Endothelial cell of umbilical vein (primary cell): ENCODE measurements around the gene RARA. TPM values are rescaled to one million over a fixed set of nuclear protein-coding genes. Genes with fewer than 3 reads are reported as not detected.

ENCODE experiments used
- BruUV-seq: library from RNA; stranded (reverse); fragments of 400-500 nt; replicated peaks from 2 replicates; lab custom pipeline; 2021; lab: Mats Ljungman, UMichigan
- CTCF ChIA-PET: fragments of 300-600, 350-600 bp; sonication (Branson Sonifier 250); formaldehyde crosslinking; loops from one replicate; lab custom pipeline; 2021; ENCODE audit warnings: antibody characterized with exemption, inconsistent platforms; lab: Charles Lee
- POLR2A ChIA-PET: fragments of 300-600, 350-600 bp; sonication (Branson Sonifier 250); formaldehyde crosslinking; loops from one replicate; lab custom pipeline; 2021; ENCODE audit warnings: antibody characterized with exemption, inconsistent platforms; lab: Charles Lee
- DNase-seq: peaks from one replicate; pipeline ENCODE4 v3.0.0-alpha.2; 2011; ENCODE audit warnings: low read depth, low spot score
- FAIRE-seq: peaks from 2 replicates; lab custom pipeline; 2011; peaks lifted over from hg19 to GRCh38; lab: Jason Lieb, UNC
- H2AFZ ChIP-seq: 2 replicates; pipeline ENCODE4 v1.6.0; 2012; ENCODE audit warnings: low read depth, low read length, control low read depth, inconsistent platforms
- H3K27ac ChIP-seq: 2 replicates; pipeline ENCODE4 v1.5.1; 2011; ENCODE audit warnings: low read depth, mild to moderate bottlenecking, control low read depth, low read length, moderate library complexity; ENCODE audit not compliant: insufficient read depth
- H3K27me3 ChIP-seq, 2 experiments: 2 replicates each; pipeline versions ENCODE4 v1.6.0 to v1.6.1; 2011; ENCODE audit warnings: low read length in 2 of 2, mixed read lengths in 1 of 2; ENCODE audit not compliant: control insufficient read depth in 2 of 2, insufficient read depth in 2 of 2
- H3K36me3 ChIP-seq, 2 experiments: 2 replicates in 1 of 2; 3 replicates in 1 of 2; pipeline ENCODE4 v1.5.1; 2011; ENCODE audit warnings: low read length in 2 of 2, mild to moderate bottlenecking in 1 of 2, moderate library complexity in 1 of 2; ENCODE audit not compliant: control insufficient read depth in 2 of 2, insufficient read depth in 2 of 2; ENCODE audit errors: extremely low read depth in 1 of 2
- H3K4me1 ChIP-seq: 3 replicates; pipeline ENCODE4 v1.5.1; 2011; ENCODE audit warnings: mild to moderate bottlenecking, low read length; ENCODE audit not compliant: control insufficient read depth, insufficient read depth; ENCODE audit errors: extremely low read depth
- H3K4me2 ChIP-seq: 2 replicates; pipeline ENCODE4 v1.6.1; 2011; ENCODE audit warnings: low read length, control low read depth, mixed read lengths; ENCODE audit not compliant: insufficient read depth
- H3K4me3 ChIP-seq, 3 experiments: fragments of 200-600 bp in 1 of 3; sonication (generic), shearing (Covaris generic) in 1 of 3; replicated peaks in 1 of 3; 2 replicates each; pipeline ENCODE4 v1.5.1; 2011 to 2016; ENCODE audit warnings: control low read depth in 3 of 3, low read length in 3 of 3, mild to moderate bottlenecking in 2 of 3, inconsistent platforms in 1 of 3, low read depth in 1 of 3, moderate library complexity in 1 of 3; ENCODE audit not compliant: insufficient read depth in 1 of 3
- H3K79me2 ChIP-seq: 2 replicates; pipeline ENCODE4 v1.6.0; 2012; ENCODE audit warnings: low read length, inconsistent platforms; ENCODE audit not compliant: control insufficient read depth, insufficient read depth
- H3K9ac ChIP-seq: replicated peaks from 2 replicates; pipeline ENCODE3; 2011; ENCODE audit warnings: low read length, control low read depth; ENCODE audit not compliant: insufficient read depth; ENCODE audit errors: extremely low read depth
- H3K9me1 ChIP-seq: replicated peaks from 3 replicates; pipeline ENCODE4 v1.6.0; 2011; ENCODE audit warnings: mild to moderate bottlenecking, low read length; ENCODE audit not compliant: control insufficient read depth, insufficient read depth; ENCODE audit errors: extremely low read depth
- H3K9me3 ChIP-seq: replicated peaks from 2 replicates; pipeline ENCODE4 v1.5.1; 2012; ENCODE audit warnings: low read length, inconsistent platforms; ENCODE audit not compliant: control insufficient read depth, insufficient read depth
- H4K20me1 ChIP-seq: replicated peaks from 2 replicates; pipeline ENCODE3; 2011; ENCODE audit warnings: mild to moderate bottlenecking, low read length; ENCODE audit not compliant: control insufficient read depth, insufficient read depth; ENCODE audit errors: extremely low read depth
- CTCF ChIP-seq, 2 donors: IDR thresholded peaks; 1 replicate in 1 of 2; 2 replicates in 1 of 2; pipeline ENCODE4 v1.5.1; 2011; ENCODE audit warnings: low read length in 2 of 2, mild to moderate bottlenecking in 2 of 2, moderate library complexity in 2 of 2, control low read depth in 1 of 2, inconsistent platforms in 1 of 2, low read depth in 1 of 2; ENCODE audit not compliant: insufficient read depth in 1 of 2; ENCODE audit errors: extremely low read depth in 1 of 2
- EZH2 ChIP-seq: IDR thresholded peaks from 2 replicates; pipeline ENCODE4 v1.6.1; 2012; ENCODE audit warnings: borderline replicate concordance, low read depth, mild to moderate bottlenecking, moderate library complexity, low read length, inconsistent platforms; ENCODE audit not compliant: severe bottlenecking
- FOS ChIP-seq: IDR thresholded peaks from 2 replicates; pipeline ENCODE4 v1.6.1; 2011; ENCODE audit warnings: mild to moderate bottlenecking, low read length, moderate library complexity, borderline replicate concordance; ENCODE audit not compliant: insufficient read depth
- GATA2 ChIP-seq: IDR thresholded peaks from 2 replicates; pipeline ENCODE4 v1.7.0; 2011; ENCODE audit warnings: low read depth, mild to moderate bottlenecking, moderate library complexity, mixed read lengths, low read length; ENCODE audit not compliant: insufficient read length, insufficient read depth
- JUN ChIP-seq: IDR thresholded peaks from 2 replicates; pipeline ENCODE4 v1.6.1; 2011; ENCODE audit warnings: borderline replicate concordance, low read depth; ENCODE audit not compliant: insufficient read length, insufficient read depth
- MAX ChIP-seq: IDR thresholded peaks from 2 replicates; pipeline ENCODE4 v1.6.1; 2011; ENCODE audit not compliant: insufficient read depth, insufficient read length
- MYC ChIP-seq: IDR thresholded peaks from one replicate; pipeline ENCODE4 v1.6.1; 2011; ENCODE audit warnings: mild to moderate bottlenecking, low read depth, low read length
- POLR2A ChIP-seq: IDR thresholded peaks from 2 replicates; pipeline ENCODE4 v1.6.1; 2012; ENCODE audit warnings: low read depth, mild to moderate bottlenecking, control low read depth, low read length
- POLR2AphosphoS5 ChIP-seq: IDR thresholded peaks from 2 replicates; pipeline ENCODE4 v1.6.1; 2012; ENCODE audit warnings: low read depth, mild to moderate bottlenecking, control low read depth, low read length, moderate library complexity; ENCODE audit not compliant: insufficient read depth
- dilution Hi-C: fragments of 300-500 bp; cut with MboI; formaldehyde crosslinking; loops from one replicate; pipeline ENCODE4 v1.15.0; 2019; ENCODE audit warnings: low sequenced_read_pairs; ENCODE audit not compliant: extremely low pct_ligation_motif_present
- intact Hi-C: fragments of 100-400 bp; cut with micrococcal nuclease; formaldehyde crosslinking; loops from one replicate; pipeline ENCODE4 v1.10.0; 2022
- polyA plus RNA-seq, 4 experiments: library from polyadenylated mRNA; depleted of rRNA in 3 of 4; stranded (reverse) in 3 of 4; unstranded in 1 of 4; fragments of >200 nt; gene quantifications; 2 replicates each; pipeline versions ENCODE4 v1.2.1 to v1.2.3, GENCODE V29; 2011 to 2012; ENCODE audit warnings: missing spikeins in 1 of 4
- total RNA-seq: library from RNA; stranded (reverse); gene quantifications from 2 replicates; pipeline ENCODE4 v1.2.3, GENCODE V29; 2021

Gene RARA
- total and polyA plus RNA-seq, 2 donors (not counting 3 experiments of a cell fraction or from before 2014, with no cell fraction given) = 11.9 to 37.8 TPM

- ChIA-PET POLR2A (no interaction called here), CTCF (interaction anchor here (1.0 to 18.3 kb wide), 7 partner anchors 28 to 208 kb away, joined by 3 to 530 read pairs (median 4); partner anchors contain the start of gene RARA)
- no peaks in the 10 kb centered on the region for H3K27me3 ChIP-seq
- FAIRE-seq (no peak), DNase-seq (no peak)
- H3K36me3 ChIP-seq = peaks cover 6 to 51% of the 10 kb centered on the region in 2 experiments
- no peak overlapping the region for H3K9ac ChIP-seq
- no peak overlapping the region for H3K4me3 ChIP-seq
- no peaks in the 10 kb centered on the region for H3K9me3 ChIP-seq
- H3K4me2 ChIP-seq = no peak overlapping the region
- dilution Hi-C loops = no loop called here
- intact Hi-C loops = no loop called here
- peaks cover 39% of the 10 kb centered on the region for H3K4me1 ChIP-seq
- BruUV-seq = no TSS peak
- H4K20me1 ChIP-seq = no peaks in the 10 kb centered on the region
- TF ChIP-seq POLR2A (no peak), FOS (no peak), MYC (no peak), EZH2 (no peak), CTCF (IDR thresholded peaks at IDR 0.05; ENCODE audit: extremely low read depth in 1 of 2, insufficient read depth in 1 of 2, low read depth in 1 of 2, low read length in 2 of 2) (no peak), JUN (no peak), MAX (no peak), GATA2 (no peak), POLR2AphosphoS5 (no peak)
- H3K27ac ChIP-seq = no peak overlapping the region
- H3K9me1 ChIP-seq = no peaks in the 10 kb centered on the region
- peaks cover 38% of the 10 kb centered on the region for H3K79me2 ChIP-seq
- no peak overlapping the region for H2AFZ ChIP-seq
Measured at GRCh38 chr17:40351359-40352236, 42.6 kb downstream of the RARA start.
